NCI-H510A treated with DMSO at 0.1 percent for 48 hours (cell line): ENCODE results near the gene ZNF823.
"Not testable (repeated sequence)": the region's sequence is repeated elsewhere in the genome, so short reads cannot be mapped to it uniquely, and the experiment has no call there.

Experiments
- DNase-seq: peaks from one replicate; lab custom pipeline; 2025; lab: John Stamatoyannopoulos, UW

Gene ZNF823

GRCh38 chr19:11738746-11739620 is at the start of gene ZNF823:
Gene ZNF823 (minus strand): TSS chr19:11738946. CDS start chr19:11738819, 127 bp downstream.
- peak; percentile 98 for DNase-seq

- no peak for DNase-seq
These were observed 48.8 kb upstream of the ZNF823 start for GRCh38 chr19:11787536-11787935.

GRCh38 chr19:11784356-11784755 is 45.6 kb upstream of the ZNF823 start:
- no peak for DNase-seq

GRCh38 chr19:11783767-11784166 is 45.0 kb upstream of the ZNF823 start:
- no peak for DNase-seq

GRCh38 chr19:11781295-11782057 is 42.7 kb upstream of the ZNF823 start:
- no peak for DNase-seq

GRCh38 chr19:11780431-11781020 is 41.8 kb upstream of the ZNF823 start:
- no peak for DNase-seq

- not testable (repeated sequence) for DNase-seq
These were observed 37.9 kb upstream of the ZNF823 start for GRCh38 chr19:11776669-11777068.

- not testable (repeated sequence) for DNase-seq
These were observed 32.8 kb upstream of the ZNF823 start for GRCh38 chr19:11771520-11771919.

- DNase-seq = no peak
These were observed 31.2 kb upstream of the ZNF823 start for GRCh38 chr19:11769995-11770394.

- DNase-seq = no peak
These were observed 28.9 kb upstream of the ZNF823 start for GRCh38 chr19:11767633-11768133.

- DNase-seq = peak; percentile 90
These were observed 28.1 kb upstream of the ZNF823 start, which contains the start of gene ZNF441 for GRCh38 chr19:11766597-11767591. Gene ZNF441 (plus strand): TSS chr19:11767000. CDS start chr19:11767194, 194 bp downstream.

GRCh38 chr19:11763611-11764010 is 24.9 kb upstream of the ZNF823 start:
- DNase-seq = no peak

- no peak for DNase-seq
These were observed 24.4 kb upstream of the ZNF823 start for GRCh38 chr19:11763117-11763516.

GRCh38 chr19:11759805-11760204 is 21.1 kb upstream of the ZNF823 start:
- DNase-seq = no peak

GRCh38 chr19:11756965-11757364 is 18.2 kb upstream of the ZNF823 start:
- DNase-seq = no peak

GRCh38 chr19:11754663-11755062 is 15.9 kb upstream of the ZNF823 start:
- no peak for DNase-seq

GRCh38 chr19:11752244-11752736 is 13.5 kb upstream of the ZNF823 start:
- DNase-seq = no peak

GRCh38 chr19:11749751-11750150 is 11.0 kb upstream of the ZNF823 start:
- DNase-seq = no peak

- no peak for DNase-seq
These were observed 8.5 kb upstream of the ZNF823 start for GRCh38 chr19:11747277-11747676.

- DNase-seq = no peak
These were observed 7.1 kb upstream of the ZNF823 start for GRCh38 chr19:11745869-11746268.
